AG09319 (cell line): ENCODE measurements around the gene PAX9.

Experiments used
- DNase-seq: peaks from one replicate; pipeline ENCODE4 v3.0.0-alpha.2; 2010; ENCODE audit warnings: low read depth; ENCODE audit errors: extremely low read depth
- CTCF ChIP-seq: IDR thresholded peaks from 2 replicates; pipeline ENCODE4 v1.5.1; 2011; ENCODE audit warnings: low read depth, mild to moderate bottlenecking, inconsistent platforms, low read length, moderate library complexity

Gene PAX9

GRCh38 chr14:36701132-36701531, 39.5 kb downstream of the PAX9 start:
- TF ChIP-seq CTCF, result no peak

GRCh38 chr14:36702474-36702873, 40.8 kb downstream of the PAX9 start:
- no peak for DNase-seq
- TF ChIP-seq CTCF, result no peak

More at GRCh38 chr14:36701132-36701531, 39.5 kb downstream of the PAX9 start:
- no peak for DNase-seq

- TF ChIP-seq CTCF, result no peak
- no peak for DNase-seq
These were observed 45.9 kb downstream of the PAX9 start for GRCh38 chr14:36707570-36707969.

GRCh38 chr14:36713960-36714703, 52.5 kb downstream of the PAX9 start:
- no peak for DNase-seq
- no peak for TF ChIP-seq CTCF

- no peak for DNase-seq
- TF ChIP-seq CTCF, result no peak
These were observed 55.0 kb downstream of the PAX9 start for GRCh38 chr14:36716614-36717184.

- DNase-seq, result no peak
- no peak for TF ChIP-seq CTCF
These were observed 55.7 kb downstream of the PAX9 start for GRCh38 chr14:36717363-36717762.

GRCh38 chr14:36718216-36718615, 56.6 kb downstream of the PAX9 start:
- no peak for DNase-seq
- TF ChIP-seq CTCF, result no peak
